ENCODE results near the gene RFLNA.

Gene RFLNA

DNA sequence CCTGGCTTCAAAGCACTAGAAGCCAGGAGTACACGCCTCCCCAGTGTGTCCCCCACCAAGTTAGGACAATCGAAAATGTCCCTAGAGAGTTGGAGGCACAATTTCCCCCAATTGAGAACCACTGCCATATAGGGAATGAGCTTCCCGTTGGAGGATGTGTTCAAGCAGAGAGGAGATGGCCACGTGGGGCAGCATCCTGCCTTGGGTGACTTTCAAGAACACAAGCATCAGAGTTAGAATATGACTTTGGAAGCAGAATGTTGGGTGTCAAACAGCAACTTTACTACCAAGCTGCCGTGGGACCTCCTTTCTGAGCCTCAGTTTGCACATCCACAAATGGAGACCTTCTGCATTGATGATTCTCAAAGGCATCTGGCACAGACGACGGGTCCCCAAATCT is 56.5 kb downstream of the RFLNA start:
- in situ Hi-C loops (cut with MboI; ENCODE audit: low sequenced_read_pairs, unreplicated experiment): no loop called here
- TF ChIP-seq, protein P1, sequence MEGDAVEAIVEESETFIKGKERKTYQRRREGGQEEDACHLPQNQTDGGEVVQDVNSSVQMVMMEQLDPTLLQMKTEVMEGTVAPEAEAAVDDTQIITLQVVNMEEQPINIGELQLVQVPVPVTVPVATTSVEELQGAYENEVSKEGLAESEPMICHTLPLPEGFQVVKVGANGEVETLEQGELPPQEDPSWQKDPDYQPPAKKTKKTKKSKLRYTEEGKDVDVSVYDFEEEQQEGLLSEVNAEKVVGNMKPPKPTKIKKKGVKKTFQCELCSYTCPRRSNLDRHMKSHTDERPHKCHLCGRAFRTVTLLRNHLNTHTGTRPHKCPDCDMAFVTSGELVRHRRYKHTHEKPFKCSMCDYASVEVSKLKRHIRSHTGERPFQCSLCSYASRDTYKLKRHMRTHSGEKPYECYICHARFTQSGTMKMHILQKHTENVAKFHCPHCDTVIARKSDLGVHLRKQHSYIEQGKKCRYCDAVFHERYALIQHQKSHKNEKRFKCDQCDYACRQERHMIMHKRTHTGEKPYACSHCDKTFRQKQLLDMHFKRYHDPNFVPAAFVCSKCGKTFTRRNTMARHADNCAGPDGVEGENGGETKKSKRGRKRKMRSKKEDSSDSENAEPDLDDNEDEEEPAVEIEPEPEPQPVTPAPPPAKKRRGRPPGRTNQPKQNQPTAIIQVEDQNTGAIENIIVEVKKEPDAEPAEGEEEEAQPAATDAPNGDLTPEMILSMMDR (IDR thresholded peaks at IDR 0.05; ENCODE audit: borderline replicate concordance, control extremely low read depth, extremely low read depth, insufficient read depth, missing control alignments): no peak
- no peak for DNase-seq (ENCODE audit: low spot score)

DNA sequence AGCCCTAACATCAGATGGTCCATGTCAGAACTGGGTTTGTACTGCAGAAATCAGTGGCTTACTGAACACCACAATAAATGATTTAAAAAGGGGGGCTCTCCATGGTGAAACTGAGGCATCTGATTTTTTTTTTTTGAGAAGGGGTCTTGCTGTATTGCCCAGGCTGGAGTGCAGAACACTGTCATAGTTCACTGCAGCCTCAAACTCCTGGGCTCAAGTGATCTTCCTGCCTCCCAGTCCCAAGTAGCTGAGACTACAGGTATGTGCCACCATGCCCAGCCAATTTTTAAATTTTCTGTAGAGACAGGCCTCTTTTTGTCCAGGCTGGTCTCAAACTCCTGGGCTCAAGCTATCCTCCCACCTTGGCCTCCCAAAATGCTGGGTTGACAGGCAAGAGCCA is 57.4 kb downstream of the RFLNA start:
- TF ChIP-seq, protein P1 (IDR thresholded peaks at IDR 0.05; ENCODE audit: borderline replicate concordance, control extremely low read depth, extremely low read depth, insufficient read depth, missing control alignments): no peak
- in situ Hi-C loops (cut with MboI; ENCODE audit: low sequenced_read_pairs, unreplicated experiment): no loop called here
- DNase-seq (ENCODE audit: low spot score): no peak

DNA sequence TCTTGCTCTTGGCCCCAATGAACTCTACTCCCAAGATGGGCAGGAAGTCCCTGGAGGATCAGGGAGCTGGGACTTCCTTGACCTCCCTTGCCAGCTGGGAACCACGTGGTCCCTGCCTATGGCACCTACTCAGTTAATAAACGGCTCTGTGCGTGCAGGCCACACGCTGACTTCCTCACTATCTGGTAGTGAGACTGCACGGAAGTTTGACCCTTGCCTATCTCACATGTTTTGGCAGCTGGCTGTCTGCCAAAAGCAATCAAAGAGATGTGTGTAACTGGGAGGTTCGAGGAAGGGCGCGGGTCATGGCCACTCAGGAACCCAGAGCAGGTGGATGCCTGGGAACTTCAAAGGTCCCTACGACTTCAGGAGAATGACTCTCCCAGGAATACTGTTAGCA is 57.9 kb downstream of the RFLNA start:
- TF ChIP-seq, protein P1 (IDR thresholded peaks at IDR 0.05; ENCODE audit: borderline replicate concordance, control extremely low read depth, extremely low read depth, insufficient read depth, missing control alignments): no peak
- in situ Hi-C loops (cut with MboI; ENCODE audit: low sequenced_read_pairs, unreplicated experiment): no loop called here
- DNase-seq (ENCODE audit: low spot score): no peak

DNA sequence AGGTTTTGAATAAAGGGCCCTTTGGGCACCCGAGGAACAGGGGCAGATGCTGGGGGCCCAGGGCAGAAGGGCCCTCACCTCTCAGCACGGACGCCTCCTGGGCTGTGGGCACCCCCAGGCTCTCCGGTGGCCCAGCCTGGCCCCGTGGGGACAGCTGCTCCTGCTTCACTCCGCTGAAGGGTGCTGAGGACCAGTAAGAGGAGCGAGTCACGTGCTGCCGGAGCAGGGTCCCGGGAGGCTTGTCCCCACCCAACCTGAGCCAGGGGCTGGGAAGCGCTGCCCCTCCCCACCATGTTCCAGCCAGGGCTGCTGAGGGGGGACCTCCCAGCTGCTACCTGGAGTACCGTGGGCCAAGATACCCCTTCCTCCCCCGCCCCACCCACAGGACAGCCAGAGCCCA is 59.5 kb downstream of the RFLNA start:
- DNase-seq (ENCODE audit: low spot score): no peak
- in situ Hi-C loops (cut with MboI; ENCODE audit: low sequenced_read_pairs, unreplicated experiment): no loop called here
- TF ChIP-seq, protein P1 (IDR thresholded peaks at IDR 0.05; ENCODE audit: borderline replicate concordance, control extremely low read depth, extremely low read depth, insufficient read depth, missing control alignments): no peak

DNA sequence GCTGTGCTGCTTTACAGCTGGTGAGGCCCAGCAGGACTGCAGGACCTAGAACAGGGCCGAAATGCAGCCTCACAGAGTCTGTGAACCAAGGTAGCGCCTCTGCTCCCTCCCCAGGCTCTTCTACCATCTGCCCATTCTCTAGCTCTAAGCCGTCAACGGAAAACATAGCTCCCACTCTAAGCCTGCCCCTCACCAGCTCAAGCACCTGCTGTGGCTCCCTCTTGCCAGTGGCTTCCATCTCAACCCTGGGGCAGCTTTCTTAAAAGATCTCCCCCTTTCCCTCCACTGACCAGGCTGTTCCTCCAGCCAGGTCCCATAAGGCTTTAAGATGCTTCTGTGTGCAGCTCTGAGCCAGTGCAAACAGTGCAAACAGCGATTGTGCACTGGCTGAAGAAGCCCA is 61.3 kb downstream of the RFLNA start:
- TF ChIP-seq, protein P1 (IDR thresholded peaks at IDR 0.05; ENCODE audit: borderline replicate concordance, control extremely low read depth, extremely low read depth, insufficient read depth, missing control alignments): no peak
- in situ Hi-C loops (cut with MboI; ENCODE audit: low sequenced_read_pairs, unreplicated experiment): no loop called here
- DNase-seq (ENCODE audit: low spot score): no peak

DNA sequence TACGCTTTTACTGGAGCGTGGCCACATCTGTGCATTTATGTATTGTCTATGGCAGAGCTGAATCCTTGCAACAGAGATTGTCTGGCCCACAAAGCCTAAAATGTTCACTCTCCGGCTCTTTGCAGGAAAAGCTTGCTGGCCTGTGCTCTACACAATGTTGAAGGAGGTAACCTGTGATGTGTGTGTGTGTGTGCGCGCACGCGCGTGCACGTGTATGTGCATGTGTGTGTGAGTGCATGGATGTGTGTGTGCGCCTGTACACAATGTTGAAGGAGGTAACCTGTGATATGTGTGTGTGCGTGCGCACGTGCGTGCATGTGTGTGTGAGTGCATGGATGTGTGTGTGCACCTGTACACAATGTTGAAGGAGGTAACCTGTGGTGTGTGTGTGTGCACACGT is 62.7 kb downstream of the RFLNA start:
- in situ Hi-C loops (cut with MboI; ENCODE audit: low sequenced_read_pairs, unreplicated experiment): no loop called here
- TF ChIP-seq, protein P1 (IDR thresholded peaks at IDR 0.05; ENCODE audit: borderline replicate concordance, control extremely low read depth, extremely low read depth, insufficient read depth, missing control alignments): no peak
- DNase-seq (ENCODE audit: low spot score): no peak

DNA sequence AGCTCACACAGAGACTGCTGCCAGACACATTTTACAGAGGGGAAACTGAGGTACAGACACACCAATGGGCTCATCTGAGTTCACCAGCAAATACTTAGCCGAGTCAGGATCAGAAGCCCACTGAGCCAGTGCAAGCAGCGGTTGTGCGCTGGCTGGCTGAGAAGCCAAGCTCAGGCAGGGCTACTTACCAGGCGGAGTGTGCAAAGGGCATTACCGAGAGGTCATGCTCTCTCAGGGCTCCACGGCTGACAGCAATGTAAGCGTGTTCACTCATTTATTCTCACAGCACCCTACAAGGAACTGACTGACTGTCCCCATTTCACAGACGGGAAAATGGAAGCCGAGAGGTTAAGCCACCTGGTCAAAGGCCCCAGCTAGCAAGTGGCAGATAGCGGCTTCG is 63.7 kb downstream of the RFLNA start:
- no peak for DNase-seq (ENCODE audit: low spot score)
- in situ Hi-C loops (cut with MboI; ENCODE audit: low sequenced_read_pairs, unreplicated experiment): no loop called here
- TF ChIP-seq, protein P1 (IDR thresholded peaks at IDR 0.05; ENCODE audit: borderline replicate concordance, control extremely low read depth, extremely low read depth, insufficient read depth, missing control alignments): no peak

Data from GM13976 (cell line).